ENCODE results near the gene MBD6.

MBD6 gene

DNA sequence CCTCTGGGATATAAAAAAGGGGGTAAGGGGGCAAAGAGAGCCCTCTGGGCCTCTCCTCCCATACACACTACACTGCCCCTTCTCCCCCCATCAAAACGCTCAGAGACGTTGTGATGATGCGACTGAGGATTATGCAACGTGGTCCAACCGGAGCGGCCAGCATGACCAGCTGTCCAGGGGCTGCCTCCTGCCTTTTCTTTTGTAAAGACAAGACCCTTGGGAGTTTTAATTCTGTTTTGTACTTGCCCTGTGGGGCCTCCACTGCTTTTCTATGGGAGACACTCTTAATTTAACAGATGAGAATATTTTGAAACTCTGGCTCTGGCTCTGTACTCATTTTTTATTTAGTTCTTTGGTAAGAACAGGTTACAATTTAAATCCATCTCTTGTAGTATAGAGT lies 7.2 kb downstream of the MBD6 start:
- no peak for DNase-seq (ENCODE audit: low read depth)

DNA sequence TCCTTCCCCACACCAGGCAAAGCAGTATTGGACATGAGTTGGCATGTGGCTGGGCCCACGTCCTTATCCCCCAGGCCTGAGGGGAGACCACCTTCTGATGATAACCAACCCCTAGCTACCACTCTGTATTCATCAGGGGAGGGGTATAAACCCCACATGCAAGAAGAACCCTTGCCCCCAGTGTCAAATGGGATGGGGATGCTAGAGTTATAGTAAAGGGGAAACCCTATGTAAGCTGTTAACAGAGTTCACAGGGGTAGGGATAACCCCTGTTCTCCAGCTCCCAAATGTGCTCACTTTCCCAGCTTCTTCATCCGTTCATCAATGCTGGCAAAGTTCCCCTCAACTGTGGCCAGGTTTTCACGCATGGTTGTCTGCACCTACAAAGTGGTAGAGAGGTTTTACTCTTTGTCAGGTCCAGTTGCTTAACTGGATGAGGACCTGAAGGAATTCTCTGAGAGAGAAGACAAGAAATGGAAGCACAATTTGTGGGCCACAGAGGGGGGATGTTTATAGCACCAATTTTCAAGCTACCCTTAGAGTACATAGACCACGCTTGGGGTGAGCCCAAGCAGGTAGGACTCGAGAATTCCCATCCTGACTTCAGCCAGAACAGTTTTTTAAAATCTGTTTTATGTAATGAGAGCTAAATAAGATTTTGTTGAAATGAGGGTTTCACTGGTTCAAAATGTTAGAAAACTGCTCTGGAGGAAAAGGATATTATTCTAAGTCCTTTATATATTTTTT lies 7.9 kb downstream of the MBD6 start:
- DNase-seq (ENCODE audit: low read depth): no peak

DNA sequence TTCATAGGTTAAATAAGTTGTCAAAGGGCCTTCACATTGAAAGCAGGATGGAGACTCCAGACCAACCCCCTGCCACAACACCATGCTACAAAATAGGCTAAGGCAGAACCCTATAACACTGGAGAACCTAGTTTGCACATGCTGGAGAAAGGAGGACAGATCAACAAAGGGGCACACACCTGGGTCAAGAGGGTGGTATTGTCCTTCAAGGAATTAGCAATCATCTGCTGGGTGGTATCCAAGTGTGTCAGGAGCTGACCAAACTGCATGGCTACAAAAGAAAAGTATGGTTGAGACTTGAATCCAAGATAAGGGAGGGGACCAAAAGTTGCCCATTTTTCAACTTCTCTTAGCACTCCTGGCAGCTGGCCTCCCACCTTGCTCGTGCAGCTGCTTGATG lies 9.2 kb downstream of the MBD6 start:
- no peak for DNase-seq (ENCODE audit: low read depth)

DNA sequence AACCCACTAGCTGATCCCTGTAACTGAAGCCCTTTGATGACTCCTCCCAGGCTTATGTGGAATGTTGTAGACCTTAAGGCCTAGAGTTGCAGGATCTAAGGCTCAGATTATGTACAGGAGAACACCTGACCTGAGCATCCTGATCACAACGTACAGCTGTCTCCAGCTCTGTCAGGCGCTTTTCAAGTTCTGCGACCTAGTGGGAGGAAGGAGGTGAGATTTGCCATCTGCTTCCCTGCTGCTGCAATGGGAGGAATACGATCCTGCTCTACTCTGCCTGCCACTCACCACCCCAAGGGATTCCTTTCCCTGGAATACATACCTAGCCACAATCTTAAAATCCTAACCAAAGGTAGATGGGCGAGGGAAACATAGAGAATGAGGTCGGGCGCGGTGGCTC lies 10.5 kb downstream of the MBD6 start:
- no peak for DNase-seq (ENCODE audit: low read depth)

DNA sequence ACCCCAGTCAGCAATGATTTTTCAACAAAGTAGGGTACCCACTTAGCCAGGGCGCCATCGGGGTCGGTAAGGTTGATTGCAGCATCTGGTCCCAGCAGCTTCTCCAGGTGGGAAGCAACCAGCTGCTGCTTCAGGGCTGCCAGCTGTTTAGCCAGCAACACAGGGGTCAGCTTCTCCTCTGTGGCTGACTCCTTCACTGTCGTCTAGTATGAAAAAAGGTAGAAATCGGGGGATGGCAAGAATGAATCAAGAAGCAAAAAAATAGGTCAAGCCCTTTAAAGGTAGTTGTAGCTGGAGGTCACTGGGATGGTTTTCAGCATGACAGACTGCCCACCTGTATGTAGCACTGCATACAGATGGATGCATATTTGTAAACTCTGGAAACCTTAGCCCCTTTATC lies 11.6 kb downstream of the MBD6 start:
- no peak for DNase-seq (ENCODE audit: low read depth)

DNA sequence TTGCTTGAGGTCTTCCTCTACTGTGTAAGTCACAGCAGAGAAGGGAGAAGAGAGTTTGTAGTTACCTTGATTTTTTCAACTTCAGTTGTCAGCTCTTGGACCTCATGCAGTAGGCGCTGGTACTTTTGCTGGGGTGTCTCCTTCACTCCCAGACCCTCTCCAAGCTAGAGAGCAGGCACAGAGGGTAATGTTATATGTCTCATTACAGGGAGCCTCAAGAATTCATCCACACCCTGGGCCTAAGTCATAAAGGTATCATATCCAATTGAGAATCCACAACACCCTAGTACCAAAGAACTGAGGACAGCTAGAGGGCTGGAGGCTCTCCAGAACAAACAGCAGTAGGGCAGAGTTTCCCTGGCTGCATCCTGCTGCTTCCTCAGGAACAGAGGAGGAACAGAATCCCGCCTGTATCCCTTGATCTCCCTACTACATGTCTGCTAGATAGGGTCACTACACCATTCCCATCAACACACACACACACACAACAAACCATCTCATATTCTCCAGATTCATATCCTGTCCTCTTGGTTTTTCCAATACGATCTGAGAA lies 12.4 kb downstream of the MBD6 start:
- DNase-seq (ENCODE audit: low read depth): no peak

DNA sequence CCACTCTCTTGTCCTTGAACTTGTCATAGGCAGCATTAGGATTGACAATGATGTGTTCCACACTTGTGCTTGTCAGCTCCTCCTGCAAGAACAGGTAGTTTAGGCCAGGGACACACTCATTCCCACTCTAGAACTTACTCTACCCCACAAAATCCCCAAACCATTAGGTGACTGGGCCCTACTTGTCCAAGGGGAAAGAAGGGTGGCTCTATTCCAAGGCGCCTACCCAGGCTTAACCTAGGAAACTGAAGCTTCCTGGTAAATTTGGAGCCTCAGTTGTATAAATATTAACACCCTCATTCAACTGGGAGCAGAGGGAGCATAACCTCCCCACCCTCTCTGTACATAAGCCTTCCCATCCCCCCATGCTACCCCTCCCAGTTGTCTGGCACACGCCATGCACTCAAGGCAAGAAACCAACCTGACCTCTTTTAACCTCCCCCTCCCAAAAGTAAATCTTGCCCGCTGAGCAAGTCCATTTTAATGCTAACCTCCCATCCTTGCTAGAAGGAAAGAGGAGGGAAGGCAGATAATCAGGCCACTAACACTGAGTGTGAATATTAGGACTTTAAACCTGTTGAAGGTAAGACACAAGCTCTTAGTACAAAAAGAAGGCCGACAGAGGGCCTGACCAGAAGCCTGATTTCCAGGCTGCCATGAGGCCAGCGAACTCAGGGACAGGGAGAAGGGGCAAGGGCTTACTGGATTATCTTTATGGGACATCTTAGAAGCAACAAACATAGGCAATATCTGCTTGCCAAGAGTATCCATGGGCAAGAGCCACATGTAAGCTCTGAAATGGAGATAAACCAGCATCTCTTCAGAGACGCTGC lies 13.4 kb downstream of the MBD6 start:
- no peak for DNase-seq (ENCODE audit: low read depth)

DNA sequence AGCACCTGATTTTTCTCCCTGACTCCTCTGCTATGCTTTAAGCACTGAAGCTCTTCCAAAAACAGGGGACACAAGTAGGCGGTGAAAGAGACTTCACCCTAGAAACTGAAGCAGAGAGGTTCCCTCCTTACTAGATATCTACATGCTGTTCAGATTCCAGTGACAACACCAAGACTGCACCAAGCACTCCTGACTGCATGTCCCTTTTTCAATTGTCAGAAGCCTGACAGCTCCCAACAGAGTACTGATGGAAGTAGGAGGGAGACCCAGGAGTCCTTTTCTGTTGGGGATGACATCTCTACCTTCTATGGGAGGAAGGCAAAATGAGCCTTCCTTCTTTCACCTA lies 13.9 kb downstream of the MBD6 start:
- DNase-seq (ENCODE audit: low read depth): no peak

DNA sequence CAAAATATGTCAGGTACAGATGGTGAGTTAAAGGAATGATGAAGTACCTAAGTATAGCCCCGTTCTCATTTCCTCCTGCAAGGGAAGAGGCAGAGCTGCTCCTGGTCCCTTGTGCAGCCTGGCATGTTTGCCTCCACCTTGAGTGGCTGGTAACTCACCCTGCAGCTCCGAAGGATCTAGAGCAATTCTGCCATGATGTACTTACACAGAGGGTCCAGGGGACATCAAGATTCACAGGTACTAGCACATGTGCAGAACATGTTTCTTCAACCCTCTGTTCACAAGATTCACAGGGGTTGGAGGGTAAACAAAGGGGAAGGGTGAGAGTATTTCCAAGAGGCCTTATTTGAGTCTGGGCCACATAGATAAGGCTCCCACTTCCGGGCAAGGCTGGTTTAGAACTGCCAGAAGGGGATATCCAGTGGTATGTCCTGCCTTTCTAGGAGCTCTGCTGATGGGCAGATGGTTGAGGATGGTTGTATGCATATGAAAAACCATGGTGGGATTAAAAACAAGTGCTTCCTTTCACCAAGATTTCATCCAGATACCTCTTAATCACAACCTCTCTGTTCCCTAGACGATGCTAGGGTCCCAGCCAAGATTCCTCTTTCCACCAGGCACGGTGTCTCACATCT lies 16.6 kb downstream of the MBD6 start:
- DNase-seq (ENCODE audit: low read depth): no peak

DNA sequence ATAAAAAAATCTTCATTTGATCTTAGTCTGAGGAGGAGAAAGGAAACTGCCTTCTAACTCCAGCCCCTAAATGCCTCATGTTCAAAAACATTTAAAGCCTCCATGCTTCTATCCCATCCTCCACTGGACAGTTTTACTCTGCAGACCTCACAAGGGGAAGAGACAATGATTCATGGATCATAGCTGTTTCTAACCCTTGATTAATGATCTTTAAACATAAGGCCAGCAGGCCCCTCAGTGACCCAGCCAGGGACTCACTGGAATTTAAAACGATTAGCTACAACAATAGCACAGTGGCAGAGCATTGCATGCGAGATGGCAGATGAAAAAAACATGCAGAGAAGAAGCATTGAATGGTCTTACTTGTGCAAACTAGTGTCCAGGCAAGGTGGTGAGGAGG lies 18.4 kb downstream of the MBD6 start:
- DNase-seq (ENCODE audit: low read depth): no peak

DNA sequence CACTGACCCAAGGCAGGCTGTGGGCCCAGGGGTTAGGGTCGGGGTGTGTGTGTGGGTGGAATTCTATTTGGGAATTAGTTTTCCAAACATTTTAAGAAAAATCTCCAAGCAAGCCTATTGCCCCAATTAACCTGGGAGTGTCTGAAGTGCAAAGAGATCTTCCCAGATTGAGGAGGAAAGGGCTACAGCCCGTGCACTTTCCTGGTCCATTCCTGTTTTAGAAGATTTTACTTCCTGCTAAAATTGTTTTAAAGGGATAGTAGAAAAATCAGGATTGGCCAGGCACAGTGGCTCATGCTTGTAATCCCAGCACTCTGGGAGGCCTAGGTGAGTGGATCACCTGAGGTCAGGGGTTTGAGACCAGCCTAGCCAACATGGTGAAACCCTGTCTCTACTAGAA lies 19.1 kb downstream of the MBD6 start:
- DNase-seq (ENCODE audit: low read depth): no peak

DNA sequence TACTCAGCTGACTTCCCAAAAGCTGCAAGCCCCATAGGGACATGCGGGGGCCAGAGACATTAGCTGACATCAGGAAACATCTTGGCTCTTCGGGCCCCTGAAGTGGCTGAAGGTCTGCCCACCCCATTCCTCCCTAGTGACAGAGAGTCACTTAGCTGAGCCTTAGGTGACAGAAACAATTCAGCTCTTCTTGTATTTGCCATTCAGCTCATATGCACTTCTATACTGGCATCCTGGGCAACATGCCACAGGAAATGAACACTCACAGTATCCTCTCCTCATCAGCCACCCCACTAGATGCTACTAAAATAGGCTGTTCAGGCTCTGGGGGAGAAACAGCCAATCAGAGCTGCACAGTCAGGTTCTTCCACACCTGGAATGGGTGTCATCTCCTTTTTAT lies 21.0 kb downstream of the MBD6 start:
- DNase-seq (ENCODE audit: low read depth): no peak

DNA sequence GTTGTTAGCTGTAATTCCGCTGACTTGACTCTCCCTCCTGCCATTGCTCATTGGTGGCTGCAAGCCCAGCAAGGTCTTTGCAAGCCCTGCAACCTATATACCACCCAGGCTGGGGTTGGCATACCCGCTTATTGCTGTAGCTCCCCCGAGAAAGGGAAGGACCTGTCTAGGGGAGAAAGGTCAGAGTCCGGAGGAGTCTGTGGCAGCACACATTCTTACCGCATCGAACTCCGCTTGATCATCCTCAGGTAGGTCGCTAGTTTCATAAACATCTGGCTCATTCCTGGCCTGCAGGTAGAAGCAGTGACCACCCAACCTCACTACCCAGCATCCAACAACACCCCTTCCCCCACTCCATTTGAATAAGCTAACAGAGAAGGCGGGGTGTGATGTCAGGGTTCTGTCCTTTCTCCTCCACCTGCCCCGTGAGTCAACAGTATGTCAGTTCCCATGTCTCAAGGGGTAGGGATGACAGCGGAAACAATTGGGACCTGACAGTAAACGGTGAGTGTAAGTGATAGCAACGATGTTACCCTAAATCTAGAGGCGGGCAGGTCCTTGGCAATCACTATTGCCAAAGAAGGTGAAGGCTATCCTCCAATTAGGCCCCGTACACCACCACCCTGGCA lies 23.3 kb downstream of the MBD6 start:
- DNase-seq (ENCODE audit: low read depth): no peak

DNA sequence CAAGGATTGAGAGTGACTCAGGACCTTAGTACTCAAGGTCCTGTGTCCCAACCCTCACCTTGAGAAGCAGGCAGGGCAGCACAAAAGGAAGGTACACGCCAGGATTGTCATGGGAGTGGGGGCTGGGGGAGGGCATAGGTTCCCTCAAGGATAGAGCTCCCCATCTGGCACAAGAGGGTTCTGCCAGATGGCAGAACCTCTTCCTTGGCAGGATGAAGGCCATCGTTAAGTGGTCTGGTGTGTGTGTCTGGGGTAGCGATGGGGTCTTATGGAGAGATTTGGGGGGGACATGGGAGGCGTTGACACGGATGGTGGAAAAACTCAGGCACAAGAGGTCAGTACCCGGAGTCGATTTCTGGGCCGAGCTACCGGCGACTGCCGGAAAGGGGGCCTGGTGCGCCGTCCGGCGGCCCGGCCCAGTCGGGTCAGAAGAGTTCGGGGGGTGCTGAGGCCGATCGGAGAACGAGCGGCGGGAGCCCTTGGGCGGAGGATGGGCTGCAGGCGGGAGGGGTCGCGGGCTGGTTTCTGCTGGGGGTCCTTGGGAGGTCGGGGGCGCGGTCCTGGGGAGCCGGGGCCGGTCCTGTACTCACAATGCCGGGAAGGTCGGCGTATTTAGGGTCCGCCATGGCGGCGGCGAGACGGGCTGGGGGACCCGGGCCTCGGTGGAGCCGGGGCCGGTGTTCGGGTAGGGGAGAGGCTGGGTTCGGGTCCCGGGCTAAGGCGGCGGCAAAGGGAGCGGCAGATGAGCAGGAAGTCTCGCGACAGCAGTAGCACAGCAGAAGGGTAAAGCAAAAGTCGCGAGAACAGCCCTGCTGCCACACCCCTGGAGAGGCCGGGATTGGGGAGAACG lies 24.0 kb downstream of the MBD6 start, which contains the start of gene DCTN2:
TSS of gene DCTN2 (minus strand) at position 755 of the 850 bp plus-strand sequence. CDS start at position 626, 129 bp downstream.
- DNase-seq (ENCODE audit: low read depth): peak; percentile 89

DNA sequence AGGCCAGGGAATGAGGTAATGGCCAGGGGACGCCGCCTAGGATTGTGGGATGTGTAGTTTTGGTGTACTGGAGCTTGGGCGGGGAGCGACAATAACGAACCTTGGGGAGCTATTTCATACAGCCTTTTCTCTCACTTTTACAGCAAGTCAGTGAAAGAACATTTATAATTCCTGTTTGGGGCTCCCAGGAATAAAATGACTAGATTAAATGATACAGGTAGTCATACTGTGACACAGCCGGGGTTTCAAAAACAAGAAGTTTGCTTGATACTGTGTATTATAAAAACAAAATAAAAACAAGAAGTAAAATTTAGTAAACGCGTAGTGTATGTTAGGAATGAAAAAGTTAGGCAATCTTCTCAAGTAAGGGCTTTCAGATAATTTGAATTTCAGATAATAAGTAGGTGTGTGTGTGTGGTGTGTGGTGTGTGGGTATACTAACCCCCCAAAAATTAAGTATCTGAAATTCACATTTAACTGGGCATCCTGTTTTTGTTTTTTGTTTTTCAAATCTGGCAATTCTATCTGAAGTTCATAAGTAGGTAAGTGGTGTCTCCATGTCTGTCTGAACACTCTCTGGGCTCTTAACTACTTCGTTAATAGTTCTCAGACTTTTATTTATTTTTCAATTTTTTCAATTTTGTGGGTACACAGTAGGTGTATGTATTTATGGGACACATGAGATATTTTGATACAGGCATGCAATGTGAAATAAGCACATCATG lies 24.8 kb downstream of the MBD6 start:
- DNase-seq (ENCODE audit: low read depth): no peak

DNA sequence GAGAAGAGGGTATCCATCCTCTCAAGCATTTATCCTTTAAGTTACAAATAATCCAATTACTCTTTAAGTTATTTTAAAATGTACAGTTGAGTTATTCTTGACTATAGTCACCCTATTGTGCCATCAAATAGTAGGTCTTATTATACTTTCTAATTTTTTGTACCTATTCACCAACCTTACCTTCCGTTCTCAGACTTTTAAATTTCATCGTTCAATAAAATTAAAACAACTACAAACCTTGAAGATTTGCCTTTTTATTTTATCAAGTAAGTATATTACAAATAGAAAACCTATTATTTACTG lies 25.3 kb downstream of the MBD6 start:
- DNase-seq (ENCODE audit: low read depth): no peak

DNA sequence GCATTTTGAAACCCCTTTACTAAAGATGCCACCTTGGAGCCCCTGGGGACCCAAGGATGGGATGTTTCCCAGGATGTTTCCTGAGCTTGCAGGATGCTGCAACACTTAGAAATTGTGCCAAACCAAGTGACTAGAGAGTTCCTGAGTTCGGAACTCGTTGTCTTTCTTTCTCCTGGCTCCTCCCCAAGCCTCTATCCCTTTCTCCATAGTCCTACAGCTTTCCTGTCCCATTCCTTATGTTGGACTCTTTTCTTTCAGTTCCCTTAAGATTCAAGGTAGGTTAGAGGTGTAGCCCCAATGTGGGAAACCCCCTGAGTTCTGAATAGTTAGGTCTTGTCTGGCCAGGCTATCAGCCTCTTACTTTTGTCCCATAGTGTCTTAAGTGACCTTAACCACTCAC lies 25.9 kb downstream of the MBD6 start:
- DNase-seq (ENCODE audit: low read depth): no peak

DNA sequence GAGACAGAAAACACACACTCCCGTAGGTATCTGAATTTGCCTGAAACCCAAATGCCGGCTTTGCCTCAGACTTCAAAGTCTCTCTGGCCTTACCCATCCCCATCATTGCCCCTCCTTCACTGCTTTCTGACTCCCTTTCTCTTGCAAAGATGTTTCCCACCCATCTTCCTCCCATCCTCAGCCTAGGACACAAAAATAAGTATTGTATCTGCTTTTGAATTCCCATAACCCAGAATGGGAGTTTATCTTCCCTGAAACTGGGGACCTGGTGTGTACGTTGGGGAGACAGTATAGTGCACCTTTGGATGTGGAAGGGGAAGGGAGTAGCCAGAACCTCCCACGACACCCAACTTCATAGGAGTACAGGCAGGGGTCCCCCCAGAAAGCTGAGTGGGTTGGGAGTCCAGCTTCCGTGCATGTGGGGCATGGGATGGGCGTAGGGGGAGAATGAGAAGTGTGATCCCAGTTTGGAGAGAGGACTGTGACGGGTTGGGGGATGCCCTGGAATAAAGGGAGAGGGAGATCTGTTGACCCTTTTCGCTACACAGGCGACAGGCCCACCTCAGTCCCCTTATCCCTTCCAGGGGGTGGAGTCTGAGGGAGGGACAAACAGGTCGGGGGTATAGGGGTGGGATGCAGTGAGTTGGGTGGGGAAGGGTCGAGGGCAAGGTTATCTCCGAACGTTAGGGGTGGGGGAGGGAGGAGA lies 26.7 kb downstream of the MBD6 start:
- no peak for DNase-seq (ENCODE audit: low read depth)

DNA sequence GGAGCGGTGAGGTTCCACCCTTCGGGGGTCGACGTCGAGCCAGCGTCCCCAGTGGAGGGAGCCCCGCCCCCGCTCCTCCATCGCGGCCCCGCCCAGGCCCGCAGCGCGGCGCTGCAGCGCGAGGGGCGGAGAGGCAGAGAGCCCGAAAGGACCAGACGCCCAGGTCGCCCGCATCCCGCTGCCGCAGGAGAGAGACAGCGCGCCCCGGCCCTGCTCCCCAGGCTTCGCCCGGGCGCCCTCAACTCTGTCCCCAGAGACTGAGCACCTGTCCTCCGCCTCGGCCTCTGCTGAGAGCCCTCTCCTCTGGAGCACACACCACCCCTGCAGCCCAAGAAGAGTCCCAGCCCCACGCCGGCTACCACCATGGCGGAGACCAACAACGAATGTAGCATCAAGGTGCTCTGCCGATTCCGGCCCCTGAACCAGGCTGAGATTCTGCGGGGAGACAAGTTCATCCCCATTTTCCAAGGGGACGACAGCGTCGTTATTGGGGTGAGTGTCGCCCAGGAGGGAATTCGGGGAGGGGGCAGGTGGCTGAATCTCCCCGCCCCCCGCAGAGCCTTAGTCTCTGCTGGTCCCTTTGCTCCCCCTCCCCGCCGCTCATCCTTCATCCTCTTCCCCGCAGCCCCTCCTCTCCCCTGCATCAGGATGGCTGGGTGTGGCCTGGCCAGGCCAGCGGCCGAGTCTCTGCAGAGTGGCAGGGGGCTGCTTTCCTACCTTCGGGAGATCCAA lies 27.5 kb downstream of the MBD6 start, which contains the start of gene KIF5A:
TSS of gene KIF5A (plus strand) at position 136 of the 732 bp plus-strand sequence. CDS start at position 364, 228 bp downstream.
- DNase-seq (ENCODE audit: low read depth): no peak

All from HS-5 (cell line).